SKM-1 treated with dmso at 0.1 percent for 144 hours (cell line): Measurements from ENCODE around the gene SLN.
"Not testable (repeated sequence)": the region's sequence is repeated elsewhere in the genome, so short reads cannot be mapped to it uniquely, and the experiment has no call there.

Source experiments
- DNase-seq: peaks from one replicate; lab custom pipeline; 2025; ENCODE audit not compliant: unreplicated experiment; lab: John Stamatoyannopoulos, UW

SLN gene

GRCh38 chr11:107711861-107712755, at the start of gene SLN:
Gene SLN, minus strand, starts transcription at chr11:107712056.
- no peak for DNase-seq

DNA sequence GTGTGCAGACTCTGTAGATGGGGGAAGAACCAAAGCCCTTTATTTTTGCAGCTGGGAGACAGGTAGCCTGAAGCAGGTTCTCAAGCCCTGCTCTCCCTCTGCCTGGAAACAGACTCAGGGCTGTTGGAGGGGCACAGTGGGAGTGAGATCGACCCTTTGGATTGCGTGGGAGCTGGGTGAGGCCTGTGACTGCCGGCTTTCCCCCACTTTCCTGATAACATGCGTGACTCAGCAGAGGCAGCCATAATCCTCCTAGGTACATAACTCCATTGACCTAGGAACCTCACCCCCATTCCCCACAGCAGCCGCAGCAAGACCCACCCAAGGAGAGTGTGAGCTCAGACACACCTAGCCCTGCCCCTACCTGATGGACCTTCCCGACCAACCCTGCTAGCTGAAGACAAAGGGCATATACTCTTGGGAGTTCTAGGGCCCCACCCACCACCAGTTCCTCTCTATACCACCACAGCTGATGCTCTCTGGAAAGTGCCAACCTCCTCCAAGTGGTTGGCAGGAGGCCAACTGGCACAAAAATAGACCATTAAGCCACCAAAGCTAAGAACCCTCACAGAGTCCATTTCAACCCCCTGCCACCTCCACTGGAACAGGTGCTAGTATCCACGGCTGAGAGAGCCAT, 47.0 kb upstream of the SLN start:
- DNase-seq, result not testable (repeated sequence)

- DNase-seq, result no peak
Measured at GRCh38 chr11:107757661-107758060, 45.8 kb upstream of the SLN start.

DNA sequence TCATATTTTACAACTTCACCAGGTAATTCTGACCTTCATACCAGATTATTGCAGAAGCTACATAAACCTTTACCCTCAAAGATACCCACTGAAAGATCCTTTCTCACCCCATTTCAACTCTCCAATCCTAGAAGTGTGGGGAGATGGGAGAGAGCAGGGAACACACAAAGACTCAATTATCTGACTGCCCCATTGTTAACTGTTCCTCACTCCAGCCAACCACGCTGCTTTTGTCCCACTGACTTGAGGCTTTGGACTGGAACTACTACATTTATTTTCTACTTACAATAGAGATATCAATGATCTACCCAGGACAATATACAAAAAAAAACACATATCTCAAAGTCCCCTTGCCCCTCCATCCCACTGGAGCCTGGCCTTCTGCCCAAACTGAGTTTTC, 44.7 kb upstream of the SLN start:
- DNase-seq, result no peak

DNA sequence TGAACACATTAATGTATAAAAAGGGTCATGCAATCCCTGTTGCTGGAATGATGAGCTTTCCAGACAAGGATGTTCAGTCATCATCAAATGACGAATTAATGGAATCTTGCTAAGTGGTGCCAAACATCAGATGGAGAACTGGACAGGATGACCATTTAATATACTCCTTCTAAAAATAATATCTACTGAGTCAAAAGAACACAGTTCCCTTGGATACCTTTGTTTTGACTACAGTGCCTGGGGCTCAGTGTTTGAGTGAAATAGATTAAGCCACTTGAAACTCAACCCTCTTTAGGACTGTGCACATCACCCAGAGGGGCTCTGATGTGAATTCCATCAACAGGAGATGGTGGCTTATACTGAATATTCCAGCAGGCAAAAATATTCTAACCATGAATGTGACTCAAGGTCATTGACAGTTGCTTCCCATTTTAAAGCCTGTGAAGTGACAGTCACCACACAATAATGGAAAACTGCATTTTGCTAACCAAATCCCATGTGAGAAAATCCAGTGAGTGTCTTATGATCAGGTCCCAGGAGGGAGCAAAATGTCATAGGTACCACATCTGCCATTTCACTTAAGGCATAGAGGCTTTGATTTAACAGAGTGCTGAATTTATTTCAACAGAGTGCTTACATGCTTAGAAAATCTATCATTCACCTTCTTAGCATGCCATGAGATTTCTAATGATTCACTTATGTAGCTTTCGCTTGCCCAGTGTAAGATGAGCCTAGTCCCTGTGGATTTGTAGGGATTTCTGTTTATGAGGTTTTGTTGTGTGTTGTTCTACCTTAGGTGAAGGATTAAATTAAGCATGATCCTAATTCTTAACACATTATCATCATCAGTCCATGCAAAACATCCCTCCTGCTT, 41.3 kb upstream of the SLN start:
- no peak for DNase-seq

DNA sequence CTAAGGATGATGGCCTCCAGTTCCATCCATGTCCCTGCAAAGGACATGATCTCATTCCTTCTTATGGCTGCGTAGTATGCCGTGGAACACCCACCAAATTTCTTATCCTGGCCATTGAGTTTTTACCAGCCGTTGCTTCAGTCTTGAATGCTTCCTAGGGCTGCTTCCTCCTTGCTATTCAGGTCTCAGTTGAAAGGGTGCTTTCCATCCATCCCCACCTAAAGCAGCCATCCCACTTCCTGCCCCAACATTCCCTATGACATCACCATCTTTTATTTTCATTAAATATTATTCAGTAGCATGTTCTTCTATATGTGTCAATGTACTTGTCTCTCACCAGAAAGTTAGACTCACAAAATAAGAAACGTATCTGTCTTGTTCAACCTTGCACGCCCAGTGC, 40.7 kb upstream of the SLN start:
- no peak for DNase-seq

DNA sequence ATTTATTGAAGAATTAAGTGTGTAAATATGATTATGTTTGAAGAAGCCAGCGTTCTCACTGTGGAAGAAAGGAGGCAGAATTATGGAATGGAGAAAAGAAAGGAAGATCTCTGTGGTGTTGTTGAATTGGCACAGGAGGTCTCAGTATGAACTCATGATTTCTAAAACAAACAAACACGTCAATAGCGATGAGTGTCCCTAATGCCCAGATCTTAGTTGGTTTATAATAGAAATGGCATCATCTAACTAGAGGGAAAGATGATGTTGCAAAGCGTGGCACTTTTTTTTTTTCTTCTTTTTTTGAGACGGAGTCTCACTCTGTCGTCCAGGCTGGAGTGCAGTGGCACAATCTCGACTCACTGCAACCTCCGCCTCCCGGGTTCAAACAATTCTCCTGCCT, 39.2 kb upstream of the SLN start:
- no peak for DNase-seq

DNA sequence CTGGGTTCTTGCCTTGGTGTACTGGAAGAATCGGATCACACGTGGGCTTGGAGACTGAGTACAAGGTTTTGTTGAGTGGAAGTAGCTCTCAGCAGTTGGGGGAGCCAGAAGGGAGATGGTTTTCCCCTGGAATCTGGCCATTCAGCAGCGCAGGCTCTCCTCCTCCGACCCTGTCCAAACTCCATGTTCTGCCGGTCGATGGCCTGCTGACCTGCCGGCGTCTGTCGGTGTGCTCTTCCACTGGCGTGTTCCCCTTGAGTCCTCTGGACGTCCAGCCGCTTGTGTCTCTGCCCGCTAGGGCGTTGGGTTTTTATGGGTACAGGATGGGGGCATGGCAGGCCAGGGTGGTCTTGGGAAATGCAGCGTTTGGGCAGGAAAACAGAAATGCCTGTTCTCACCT, 38.5 kb upstream of the SLN start:
- DNase-seq, result no peak

DNA sequence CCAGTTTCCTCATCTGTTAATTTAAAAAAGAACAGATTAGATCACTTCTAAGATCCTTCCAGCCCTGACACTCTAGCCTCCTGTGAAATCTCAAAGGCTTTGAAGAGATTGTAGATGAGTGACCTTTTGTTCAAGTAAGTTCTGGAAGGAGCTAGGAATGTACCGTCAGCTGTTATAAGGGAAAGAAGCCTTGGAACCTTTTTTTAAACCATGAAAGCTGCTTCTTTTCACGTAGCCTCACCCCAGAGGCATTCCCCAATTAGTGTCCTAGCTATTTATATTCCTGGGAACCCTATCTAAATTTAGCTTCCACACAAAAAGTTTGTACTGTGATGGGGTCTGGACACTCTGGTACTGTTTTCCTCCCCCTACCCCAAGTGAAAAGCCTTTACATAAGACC, 35.8 kb upstream of the SLN start:
- DNase-seq, result no peak

GRCh38 chr11:107744736-107745135, 32.9 kb upstream of the SLN start:
- DNase-seq, result no peak

- DNase-seq, result no peak
Measured at GRCh38 chr11:107743191-107743590, 31.3 kb upstream of the SLN start.

DNA sequence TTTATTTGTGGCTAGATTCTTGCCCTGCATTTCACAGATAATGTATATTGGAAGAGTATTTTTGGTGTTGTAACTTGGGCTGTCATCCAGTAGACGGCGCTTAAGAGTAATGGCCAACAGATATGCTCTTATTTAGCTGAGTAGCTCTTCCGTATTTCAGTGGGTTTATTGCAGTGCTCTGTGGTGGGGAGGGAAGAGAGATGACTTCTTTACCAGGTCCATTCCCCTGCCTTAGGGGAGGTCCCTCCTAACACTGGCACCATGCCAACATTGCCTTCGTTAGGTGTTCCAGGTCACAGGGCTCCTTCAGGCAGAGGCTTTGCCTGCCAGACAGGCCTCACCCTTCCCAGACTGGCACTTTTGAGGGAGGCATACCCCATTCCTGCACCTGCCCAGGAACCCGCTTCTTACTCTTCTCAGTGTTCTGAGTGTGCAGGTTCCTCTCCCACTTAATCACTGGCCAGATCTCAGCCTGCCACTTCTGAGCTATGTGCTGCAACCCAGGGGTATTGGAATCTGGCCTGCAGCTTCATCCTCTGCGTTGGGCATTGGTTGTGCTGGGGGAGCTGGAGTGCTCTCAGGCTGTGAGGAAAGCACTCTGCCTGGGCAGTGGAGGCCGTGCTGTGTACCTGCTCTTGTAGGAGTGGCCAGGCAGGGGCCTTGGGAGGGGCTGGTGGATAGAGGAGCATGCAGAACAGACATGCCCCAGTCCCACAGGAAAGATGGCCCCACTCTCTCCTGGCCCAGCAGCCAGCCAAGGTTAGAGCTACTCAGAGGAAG, 29.4 kb upstream of the SLN start:
- DNase-seq, result peak; percentile 68

GRCh38 chr11:107740271-107740670, 28.4 kb upstream of the SLN start:
- DNase-seq, result no peak

DNA sequence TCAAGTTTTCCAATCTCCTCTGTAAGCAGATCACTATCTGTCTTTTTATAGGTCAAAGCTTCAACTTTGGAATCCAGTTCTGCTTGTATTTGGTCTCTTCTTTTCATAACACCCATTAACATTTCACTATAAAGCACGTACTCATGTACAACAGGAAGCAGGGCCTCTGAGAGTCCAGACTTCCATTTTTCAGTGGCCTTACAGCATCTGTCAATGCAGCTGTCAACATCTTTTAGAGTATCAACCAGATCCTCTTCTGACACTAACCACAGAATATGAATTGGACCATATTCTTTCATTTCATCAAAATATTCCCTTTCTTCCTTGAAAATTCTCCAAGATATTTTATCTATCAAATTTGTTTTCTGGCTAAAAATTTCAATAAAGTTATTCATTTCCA, 24.7 kb upstream of the SLN start:
- DNase-seq, result no peak

GRCh38 chr11:107733518-107733917, 21.7 kb upstream of the SLN start:
- DNase-seq, result no peak

GRCh38 chr11:107732689-107733051, 20.8 kb upstream of the SLN start:
- no peak for DNase-seq

DNA sequence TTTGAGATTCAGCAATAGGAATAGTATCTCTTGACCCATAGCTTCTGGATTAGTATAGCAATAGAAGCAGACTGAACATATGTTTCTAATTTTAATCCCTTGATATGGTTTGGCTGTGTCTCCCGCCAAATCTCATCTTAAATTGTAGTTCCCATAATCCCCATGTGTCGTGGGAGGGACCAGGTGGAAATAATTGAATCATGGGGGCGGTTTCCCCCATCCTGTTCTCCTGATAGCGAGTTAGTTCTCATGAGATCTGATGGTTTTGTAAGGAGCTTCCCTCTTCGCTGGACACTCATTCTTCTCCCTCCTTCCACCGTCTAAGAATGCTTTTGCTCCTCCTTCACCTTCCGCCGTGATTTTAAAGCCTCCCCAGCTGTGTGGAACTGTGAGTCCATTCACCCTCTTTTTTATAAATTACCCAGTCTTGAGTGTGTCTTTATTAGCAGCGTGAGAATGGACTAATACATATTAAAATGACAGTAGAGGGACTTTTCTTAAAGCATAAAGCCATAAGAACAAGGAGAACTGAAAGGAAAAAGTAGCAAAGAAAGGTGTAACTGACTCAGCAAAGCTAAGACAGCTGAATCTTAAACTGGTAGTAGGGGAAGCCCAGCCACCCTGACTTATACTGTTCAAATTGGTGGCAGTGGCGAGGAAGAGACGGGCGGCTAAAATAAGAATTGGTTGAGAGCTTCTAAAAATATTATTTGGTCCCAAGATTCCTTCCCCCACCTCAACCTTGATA, 20.3 kb upstream of the SLN start:
- DNase-seq, result no peak

- no peak for DNase-seq
Measured at GRCh38 chr11:107722662-107723061, 10.8 kb upstream of the SLN start.

DNA sequence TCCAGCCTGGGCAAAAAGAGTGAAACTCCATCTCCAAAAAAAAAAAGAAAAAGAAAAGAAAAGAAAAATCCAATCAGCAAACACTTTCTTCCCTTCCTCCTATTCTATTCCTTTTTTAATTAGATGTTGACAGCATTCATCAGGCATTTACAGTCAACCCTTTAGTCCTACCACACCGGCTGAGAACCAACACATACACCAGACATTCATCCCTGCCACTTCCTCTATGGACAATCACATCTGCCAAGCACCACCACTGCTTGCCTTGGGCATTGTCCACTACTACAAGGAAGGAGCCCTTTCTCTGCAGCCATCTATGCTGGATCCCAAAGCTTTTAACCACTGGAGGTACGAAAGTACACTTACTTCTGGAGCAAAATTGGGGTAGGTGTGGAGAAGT, 9.4 kb upstream of the SLN start:
- no peak for DNase-seq

GRCh38 chr11:107720303-107720774, 8.5 kb upstream of the SLN start:
- no peak for DNase-seq
